ENCODE measurements around the gene LCE1B. TPM values are rescaled to one million over a fixed set of nuclear protein-coding genes. Genes with fewer than 3 reads are reported as not detected.

LCE1B gene
- polyA plus RNA-seq, 1 donor: not detected

DNA sequence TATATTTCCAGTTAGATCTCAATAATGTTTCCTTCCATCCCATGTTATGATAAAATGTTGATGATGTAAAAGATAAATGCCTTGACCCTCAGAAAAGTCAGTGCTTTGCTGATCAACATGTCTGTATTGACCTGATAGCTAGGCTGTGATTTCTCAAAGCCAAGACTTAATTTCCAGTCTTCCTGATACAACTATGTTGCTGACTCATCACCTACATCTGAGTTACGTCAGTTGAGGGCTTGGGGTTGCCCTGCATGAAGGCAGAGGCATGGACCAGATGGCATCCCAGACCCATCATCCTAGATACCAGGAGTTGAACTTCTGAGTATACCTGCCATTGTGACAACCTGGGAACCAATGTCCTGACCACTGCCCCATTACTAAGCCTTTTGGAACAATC lies 10.4 kb upstream of the LCE1B start:
- Histone ChIP-seq H3K27me3 (ENCODE audit: control insufficient read depth, insufficient read depth, low read length) (no peaks in the 10 kb centered on the region), H3K36me3 (ENCODE audit: control insufficient read depth, insufficient read depth, low read length) (no peaks in the 10 kb centered on the region)
- WGBS (ENCODE audit: insufficient coverage, low lambda C conversion rate): no CpG with 5 or more reads among the region's 1 CpG

DNA sequence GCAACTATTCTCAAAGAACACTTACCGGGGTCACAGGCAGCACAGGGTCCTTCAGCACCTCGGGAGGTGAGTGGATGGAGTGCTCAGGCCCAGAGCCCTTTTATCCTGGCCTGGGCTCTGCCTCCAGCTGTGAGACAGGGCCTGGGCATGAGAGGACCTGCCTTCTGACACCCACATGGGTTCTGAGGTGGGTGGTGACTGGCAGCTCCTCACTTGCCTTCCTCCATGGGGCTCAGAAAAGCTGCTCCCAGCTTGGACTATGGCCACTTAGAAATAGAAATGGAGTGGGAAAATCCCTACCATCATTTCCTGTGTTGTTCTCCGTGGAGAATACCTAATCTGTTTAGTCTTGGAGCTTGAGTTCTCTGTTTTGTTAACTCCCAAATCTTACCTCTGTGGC lies 5.2 kb upstream of the LCE1B start, which contains the start of gene LCE1C:
TSS of gene LCE1C (minus strand) at position 76 of the 400 bp plus-strand sequence. CDS start 1,173 bp downstream, outside the sequence.
- Histone ChIP-seq H3K9me3 (ENCODE audit: control insufficient read depth, low read depth, low read length) (no peaks in the 10 kb centered on the region), H3K36me3 (ENCODE audit: control insufficient read depth, insufficient read depth, low read length) (no peaks in the 10 kb centered on the region), H3K4me1 (ENCODE audit: control insufficient read depth, insufficient read depth, low read length) (no peaks in the 10 kb centered on the region), H3K4me3 (ENCODE audit: low read length) (no peak within 1 kb of the TSS), H3K27me3 (ENCODE audit: control insufficient read depth, insufficient read depth, low read length) (no peaks in the 10 kb centered on the region), H3K27ac (ENCODE audit: low read length) (no peak within 1 kb of the TSS)
- WGBS (ENCODE audit: insufficient coverage, low lambda C conversion rate): 20% methylated on average over 1 of the region's 3 CpGs
- DNase-seq: no peak

More for the DNA sequence above, 10.4 kb upstream of the LCE1B start:
- no peak for DNase-seq
- H3K9me3 ChIP-seq (ENCODE audit: control insufficient read depth, low read depth, low read length): no peaks in the 10 kb centered on the region
- H3K4me1 ChIP-seq (ENCODE audit: control insufficient read depth, insufficient read depth, low read length): no peaks in the 10 kb centered on the region
- H3K4me3 ChIP-seq (ENCODE audit: low read length): no peak overlapping the region
- H3K27ac ChIP-seq (ENCODE audit: low read length): no peak overlapping the region

DNA sequence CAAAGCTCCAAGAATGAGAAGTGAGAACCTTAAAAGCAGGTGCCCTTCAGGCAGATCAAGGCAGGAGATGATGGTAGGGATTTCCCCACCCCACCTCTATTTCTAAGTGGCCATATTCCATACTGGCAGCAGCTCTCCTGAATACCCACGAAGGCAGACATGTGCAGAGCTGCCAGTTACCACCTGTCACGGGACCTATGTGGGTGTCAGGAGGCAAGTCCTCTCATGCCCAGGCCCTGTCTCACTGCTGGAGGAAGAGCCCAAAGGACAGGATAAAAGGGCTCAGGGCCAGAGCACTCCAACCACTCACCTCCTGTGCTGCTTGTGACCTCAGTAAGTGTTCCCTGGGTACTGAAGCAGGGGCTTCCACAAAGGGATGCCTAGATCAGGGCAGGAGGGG lies 721 bp upstream of the LCE1B start:
- Histone ChIP-seq H3K4me3 (ENCODE audit: low read length) (no peak overlapping the region), H3K27me3 (ENCODE audit: control insufficient read depth, insufficient read depth, low read length) (no peaks in the 10 kb centered on the region), H3K36me3 (ENCODE audit: control insufficient read depth, insufficient read depth, low read length) (no peaks in the 10 kb centered on the region), H3K27ac (ENCODE audit: low read length) (no peak overlapping the region), H3K4me1 (ENCODE audit: control insufficient read depth, insufficient read depth, low read length) (no peaks in the 10 kb centered on the region), H3K9me3 (ENCODE audit: control insufficient read depth, low read depth, low read length) (no peaks in the 10 kb centered on the region)
- no CpG with 5 or more reads among the region's 2 CpGs for WGBS (ENCODE audit: insufficient coverage, low lambda C conversion rate)
- no peak for DNase-seq

DNA sequence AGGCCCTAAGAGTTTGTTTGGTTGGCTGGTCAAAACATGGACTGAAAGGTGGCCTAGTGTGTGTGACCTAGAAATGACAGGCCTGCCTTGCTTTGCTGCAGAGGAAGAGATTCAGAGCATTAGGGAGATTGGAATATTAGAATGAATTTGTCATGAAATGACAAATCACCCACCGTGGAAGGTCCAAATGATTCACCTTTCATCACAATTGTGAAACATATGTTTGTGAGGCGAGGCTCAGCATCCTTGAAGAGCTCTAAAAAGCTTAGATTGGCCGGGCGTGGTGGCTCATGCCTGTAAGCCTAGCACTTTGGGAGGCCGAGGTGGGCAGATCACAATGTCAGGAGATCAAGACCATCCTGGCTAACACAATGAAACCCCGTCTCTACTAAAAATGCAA lies 5.5 kb downstream of the LCE1B start:
- Histone ChIP-seq H3K4me1 (ENCODE audit: control insufficient read depth, insufficient read depth, low read length) (no peaks in the 10 kb centered on the region), H3K9me3 (ENCODE audit: control insufficient read depth, low read depth, low read length) (no peaks in the 10 kb centered on the region), H3K27me3 (ENCODE audit: control insufficient read depth, insufficient read depth, low read length) (no peaks in the 10 kb centered on the region), H3K27ac (ENCODE audit: low read length) (no peak overlapping the region), H3K36me3 (ENCODE audit: control insufficient read depth, insufficient read depth, low read length) (no peaks in the 10 kb centered on the region), H3K4me3 (ENCODE audit: low read length) (no peak overlapping the region)
- no peak for DNase-seq
- WGBS (ENCODE audit: insufficient coverage, low lambda C conversion rate): 100% methylated on average over 1 of the region's 6 CpGs

GRCh38 chr1:152823294-152823693 lies 11.5 kb downstream of the LCE1B start:
- H3K9me3 ChIP-seq (ENCODE audit: control insufficient read depth, low read depth, low read length): no peaks in the 10 kb centered on the region
- H3K36me3 ChIP-seq (ENCODE audit: control insufficient read depth, insufficient read depth, low read length): no peaks in the 10 kb centered on the region
- H3K27ac ChIP-seq (ENCODE audit: low read length): no peak overlapping the region
- H3K27me3 ChIP-seq (ENCODE audit: control insufficient read depth, insufficient read depth, low read length): no peaks in the 10 kb centered on the region
- H3K4me1 ChIP-seq (ENCODE audit: control insufficient read depth, insufficient read depth, low read length): no peaks in the 10 kb centered on the region
- no peak for DNase-seq
- 62% methylated on average over 3 of the region's 5 CpGs for whole genome bisulfite sequencing (ENCODE audit: insufficient coverage, low lambda C conversion rate)
- no peak overlapping the region for H3K4me3 ChIP-seq (ENCODE audit: low read length)

DNA sequence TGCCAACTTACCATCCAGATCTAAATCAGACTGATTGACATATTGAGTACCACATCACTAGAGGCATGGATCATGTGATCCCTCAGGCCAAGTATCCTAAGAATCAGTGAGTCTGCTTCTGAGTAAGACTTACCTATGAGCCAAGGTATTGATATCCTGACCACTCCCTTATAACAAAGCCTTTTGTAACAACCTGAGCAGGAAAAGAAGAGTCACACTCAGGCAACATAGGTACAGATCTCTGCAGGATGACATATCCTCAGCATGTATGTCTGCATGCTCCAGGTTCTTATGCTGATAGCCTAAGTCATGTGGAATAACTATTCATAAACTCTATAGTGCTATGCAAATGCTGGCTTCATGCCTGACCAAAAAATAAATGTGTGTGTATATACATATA lies 13.2 kb downstream of the LCE1B start:
- Histone ChIP-seq H3K27me3 (ENCODE audit: control insufficient read depth, insufficient read depth, low read length) (no peaks in the 10 kb centered on the region), H3K4me3 (ENCODE audit: low read length) (no peak overlapping the region), H3K9me3 (ENCODE audit: control insufficient read depth, low read depth, low read length) (no peaks in the 10 kb centered on the region), H3K27ac (ENCODE audit: low read length) (no peak overlapping the region), H3K36me3 (ENCODE audit: control insufficient read depth, insufficient read depth, low read length) (no peaks in the 10 kb centered on the region), H3K4me1 (ENCODE audit: control insufficient read depth, insufficient read depth, low read length) (no peaks in the 10 kb centered on the region)
- no peak for DNase-seq

DNA sequence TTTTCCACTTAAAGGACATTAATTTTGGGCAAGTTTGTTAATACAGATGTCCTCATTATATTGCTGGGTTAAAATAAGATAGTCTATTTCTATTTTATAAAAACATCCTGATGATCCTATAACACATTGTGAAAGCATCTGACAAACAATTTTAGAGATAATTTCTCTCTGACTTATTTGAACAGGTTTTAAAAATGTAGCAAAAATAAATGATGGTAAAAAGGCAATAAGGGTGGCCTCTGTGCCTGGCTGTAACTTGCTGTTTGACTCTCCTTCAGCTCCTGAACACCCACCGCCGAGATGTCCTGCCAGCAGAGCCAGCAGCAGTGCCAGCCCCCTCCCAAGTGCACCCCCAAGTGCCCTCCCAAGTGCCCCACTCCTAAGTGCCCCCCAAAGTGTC lies 15.4 kb downstream of the LCE1B start, which contains the start of gene LCE1A:
TSS of gene LCE1A (plus strand) at position 301 of the 400 bp plus-strand sequence. CDS start at position 301, 0 bp downstream.
- Histone ChIP-seq H3K4me1 (ENCODE audit: control insufficient read depth, insufficient read depth, low read length) (no peaks in the 10 kb centered on the region), H3K4me3 (ENCODE audit: low read length) (no peak within 1 kb of the TSS), H3K27me3 (ENCODE audit: control insufficient read depth, insufficient read depth, low read length) (no peaks in the 10 kb centered on the region), H3K36me3 (ENCODE audit: control insufficient read depth, insufficient read depth, low read length) (no peaks in the 10 kb centered on the region), H3K27ac (ENCODE audit: low read length) (no peak within 1 kb of the TSS), H3K9me3 (ENCODE audit: control insufficient read depth, low read depth, low read length) (no peaks in the 10 kb centered on the region)
- DNase-seq: no peak
- WGBS (ENCODE audit: insufficient coverage, low lambda C conversion rate): no CpG with 5 or more reads among the region's 2 CpGs

DNA sequence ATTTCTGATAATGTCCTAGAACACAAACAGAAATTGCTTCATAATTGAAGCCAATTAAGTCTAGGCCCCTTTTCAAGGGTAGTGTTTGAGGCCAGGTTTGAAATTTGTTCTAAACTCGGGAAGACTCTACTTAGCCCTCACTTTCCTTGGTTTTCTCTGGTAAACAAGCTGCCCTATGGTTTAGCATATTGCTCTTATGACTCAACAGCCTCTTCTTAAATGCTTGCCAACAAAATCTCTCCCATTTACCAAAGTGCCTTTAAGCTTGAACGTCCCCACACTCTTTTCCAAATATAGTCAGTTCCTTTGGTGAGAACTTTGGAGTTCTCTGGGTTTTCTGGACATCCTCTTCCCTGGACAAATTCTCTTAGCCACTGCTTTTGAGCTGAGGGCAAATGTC lies 25.1 kb downstream of the LCE1B start:
- H3K4me1 ChIP-seq (ENCODE audit: control insufficient read depth, insufficient read depth, low read length): no peaks in the 10 kb centered on the region
- H3K4me3 ChIP-seq (ENCODE audit: low read length): no peak overlapping the region
- H3K27ac ChIP-seq (ENCODE audit: low read length): no peak overlapping the region
- H3K27me3 ChIP-seq (ENCODE audit: control insufficient read depth, insufficient read depth, low read length): no peaks in the 10 kb centered on the region
- WGBS (ENCODE audit: insufficient coverage, low lambda C conversion rate): no CpG with 5 or more reads among the region's 2 CpGs
- no peaks in the 10 kb centered on the region for H3K36me3 ChIP-seq (ENCODE audit: control insufficient read depth, insufficient read depth, low read length)
- no peaks in the 10 kb centered on the region for H3K9me3 ChIP-seq (ENCODE audit: control insufficient read depth, low read depth, low read length)
- no peak for DNase-seq

DNA sequence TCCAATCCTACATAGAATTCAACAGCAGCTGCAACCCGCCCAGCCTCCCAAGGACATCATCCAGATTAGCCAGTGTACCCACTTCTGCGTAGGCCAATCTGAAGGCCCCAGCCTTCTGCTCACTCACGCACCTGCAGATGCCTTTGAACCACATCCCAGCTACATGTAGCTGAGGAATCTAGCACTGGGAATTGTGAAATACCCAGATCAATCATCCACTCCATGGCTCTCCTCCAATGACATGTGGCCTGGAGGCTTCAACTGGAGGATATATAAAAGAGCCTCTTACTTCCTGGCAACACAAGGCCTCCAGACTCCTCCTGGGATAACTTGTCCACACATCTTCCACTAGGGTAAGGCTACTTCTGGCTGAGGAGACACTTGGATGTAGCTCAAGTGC lies 30.8 kb downstream of the LCE1B start, which contains the start of gene LCE6A:
TSS of gene LCE6A (plus strand) at position 301 of the 400 bp plus-strand sequence. CDS start 665 bp downstream, outside the sequence.
- H3K4me1 ChIP-seq (ENCODE audit: control insufficient read depth, insufficient read depth, low read length): no peaks in the 10 kb centered on the region
- DNase-seq: no peak

GRCh38 chr1:152855661-152856060 lies 43.9 kb downstream of the LCE1B start:
- no CpG with 5 or more reads among the region's 2 CpGs for WGBS (ENCODE audit: insufficient coverage, low lambda C conversion rate)
- Histone ChIP-seq H3K27ac (ENCODE audit: low read length) (no peak overlapping the region), H3K36me3 (ENCODE audit: control insufficient read depth, insufficient read depth, low read length) (no peaks in the 10 kb centered on the region), H3K27me3 (ENCODE audit: control insufficient read depth, insufficient read depth, low read length) (no peaks in the 10 kb centered on the region), H3K9me3 (ENCODE audit: control insufficient read depth, low read depth, low read length) (no peaks in the 10 kb centered on the region), H3K4me3 (ENCODE audit: low read length) (no peak overlapping the region), H3K4me1 (ENCODE audit: control insufficient read depth, insufficient read depth, low read length) (no peaks in the 10 kb centered on the region)
- DNase-seq: no peak

More for the DNA sequence above, 30.8 kb downstream of the LCE1B start, which contains the start of gene LCE6A:
- no peaks in the 10 kb centered on the region for H3K27me3 ChIP-seq (ENCODE audit: control insufficient read depth, insufficient read depth, low read length)
- no peaks in the 10 kb centered on the region for H3K36me3 ChIP-seq (ENCODE audit: control insufficient read depth, insufficient read depth, low read length)
- no CpG with 5 or more reads among the region's 3 CpGs for WGBS (ENCODE audit: insufficient coverage, low lambda C conversion rate)
- no peaks in the 10 kb centered on the region for H3K9me3 ChIP-seq (ENCODE audit: control insufficient read depth, low read depth, low read length)
- no peak within 1 kb of the TSS for H3K27ac ChIP-seq (ENCODE audit: low read length)
- no peak within 1 kb of the TSS for H3K4me3 ChIP-seq (ENCODE audit: low read length)

DNA sequence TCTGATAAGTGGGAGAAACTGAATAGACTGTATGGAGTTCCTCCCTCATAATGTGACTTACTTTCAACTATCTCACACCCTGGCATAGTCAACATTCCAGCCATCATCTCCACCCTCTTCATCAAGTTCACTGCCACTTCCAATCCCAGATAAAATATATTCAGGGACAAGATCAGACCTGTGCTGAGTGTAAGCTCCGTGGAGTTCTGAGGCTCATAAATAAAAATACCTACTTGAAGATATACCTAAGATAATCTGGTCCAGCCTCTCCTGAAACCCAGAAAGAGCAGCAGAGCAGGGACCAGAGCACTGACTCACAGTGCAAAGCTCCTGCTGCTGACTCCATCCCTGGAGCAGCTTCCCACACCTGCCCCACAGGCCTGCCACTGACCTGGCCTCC lies 46.3 kb downstream of the LCE1B start:
- DNase-seq: no peak
- no CpG with 5 or more reads among the region's 1 CpG for WGBS (ENCODE audit: insufficient coverage, low lambda C conversion rate)

More for the DNA sequence above, 46.3 kb downstream of the LCE1B start:
- H3K4me3 ChIP-seq (ENCODE audit: low read length): no peak overlapping the region
- no peaks in the 10 kb centered on the region for H3K9me3 ChIP-seq (ENCODE audit: control insufficient read depth, low read depth, low read length)
- no peaks in the 10 kb centered on the region for H3K36me3 ChIP-seq (ENCODE audit: control insufficient read depth, insufficient read depth, low read length)
- H3K27ac ChIP-seq (ENCODE audit: low read length): no peak overlapping the region
- H3K4me1 ChIP-seq (ENCODE audit: control insufficient read depth, insufficient read depth, low read length): no peaks in the 10 kb centered on the region
- H3K27me3 ChIP-seq (ENCODE audit: control insufficient read depth, insufficient read depth, low read length): no peaks in the 10 kb centered on the region

All from large intestine (tissue), 3 donors.